Measurements from ENCODE around the gene PTBP2.

DNA sequence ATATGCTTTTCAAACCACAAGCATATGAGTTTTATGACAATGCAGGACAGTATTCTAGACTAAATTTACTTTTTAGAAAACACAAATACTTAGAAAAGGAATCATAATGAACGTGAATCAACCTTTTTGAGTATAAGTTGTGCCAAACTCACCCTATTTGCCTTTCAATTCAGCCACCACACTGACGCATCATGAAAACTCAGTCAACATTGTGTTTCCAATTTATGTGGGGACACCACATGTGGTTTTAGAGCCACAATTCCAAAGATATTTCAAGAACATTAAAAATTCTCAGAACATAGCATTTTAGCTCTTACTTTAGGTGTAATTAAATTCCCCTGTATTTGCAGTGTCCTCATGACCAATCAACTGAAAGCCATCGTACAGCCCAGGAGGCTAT, 118.8 kb downstream of the PTBP2 start:
- TF ChIP-seq, protein P1, sequence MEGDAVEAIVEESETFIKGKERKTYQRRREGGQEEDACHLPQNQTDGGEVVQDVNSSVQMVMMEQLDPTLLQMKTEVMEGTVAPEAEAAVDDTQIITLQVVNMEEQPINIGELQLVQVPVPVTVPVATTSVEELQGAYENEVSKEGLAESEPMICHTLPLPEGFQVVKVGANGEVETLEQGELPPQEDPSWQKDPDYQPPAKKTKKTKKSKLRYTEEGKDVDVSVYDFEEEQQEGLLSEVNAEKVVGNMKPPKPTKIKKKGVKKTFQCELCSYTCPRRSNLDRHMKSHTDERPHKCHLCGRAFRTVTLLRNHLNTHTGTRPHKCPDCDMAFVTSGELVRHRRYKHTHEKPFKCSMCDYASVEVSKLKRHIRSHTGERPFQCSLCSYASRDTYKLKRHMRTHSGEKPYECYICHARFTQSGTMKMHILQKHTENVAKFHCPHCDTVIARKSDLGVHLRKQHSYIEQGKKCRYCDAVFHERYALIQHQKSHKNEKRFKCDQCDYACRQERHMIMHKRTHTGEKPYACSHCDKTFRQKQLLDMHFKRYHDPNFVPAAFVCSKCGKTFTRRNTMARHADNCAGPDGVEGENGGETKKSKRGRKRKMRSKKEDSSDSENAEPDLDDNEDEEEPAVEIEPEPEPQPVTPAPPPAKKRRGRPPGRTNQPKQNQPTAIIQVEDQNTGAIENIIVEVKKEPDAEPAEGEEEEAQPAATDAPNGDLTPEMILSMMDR (conservative IDR thresholded peaks at IDR 0.05; ENCODE audit: low read length), result no peak
- no peak for TF ChIP-seq EZH2phosphoT487 (IDR thresholded peaks at IDR 0.05; ENCODE audit: borderline replicate concordance, low read depth, low read length)
